HFF-Myc (cell line): Measurements from ENCODE around the gene TNIK.

ENCODE experiments used
- DNase-seq: peaks from one replicate; pipeline ENCODE4 v3.0.0-alpha.2; 2011; ENCODE audit warnings: low read depth; ENCODE audit errors: extremely low read depth
- H3K4me3 ChIP-seq: replicated peaks from 2 replicates; pipeline ENCODE4 v1.5.1; 2011; ENCODE audit warnings: low read depth, mild to moderate bottlenecking, control low read depth, low read length
- TF ChIP-seq, protein P1 (sequence below): IDR thresholded peaks from 2 replicates; pipeline ENCODE4 v1.5.1; 2012; ENCODE audit warnings: mild to moderate bottlenecking, low read depth, low read length, control low read depth; ENCODE audit errors: missing control alignments

The TNIK gene

DNA sequence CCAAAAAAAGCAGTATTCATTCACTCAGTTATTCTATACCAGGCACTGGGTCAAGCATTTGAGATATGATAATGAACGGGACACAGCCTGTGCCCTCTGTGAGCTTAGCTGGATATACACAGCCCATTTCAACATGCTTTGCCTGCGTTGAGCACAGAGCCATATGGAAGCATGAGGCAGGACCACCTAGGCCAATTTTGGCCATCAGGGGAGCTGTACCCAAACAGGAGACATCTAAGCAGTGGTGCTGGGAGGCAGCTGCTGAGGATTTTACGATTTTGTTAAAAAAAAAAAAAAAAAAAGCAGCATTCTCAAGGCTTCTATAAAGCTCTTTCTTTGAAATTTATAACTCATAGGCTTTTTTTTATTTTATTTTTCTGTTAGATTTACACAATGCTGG lies 346.5 kb downstream of the TNIK start:
- no peak overlapping the region for H3K4me3 ChIP-seq
- no peak for DNase-seq
- TF ChIP-seq, protein P1, sequence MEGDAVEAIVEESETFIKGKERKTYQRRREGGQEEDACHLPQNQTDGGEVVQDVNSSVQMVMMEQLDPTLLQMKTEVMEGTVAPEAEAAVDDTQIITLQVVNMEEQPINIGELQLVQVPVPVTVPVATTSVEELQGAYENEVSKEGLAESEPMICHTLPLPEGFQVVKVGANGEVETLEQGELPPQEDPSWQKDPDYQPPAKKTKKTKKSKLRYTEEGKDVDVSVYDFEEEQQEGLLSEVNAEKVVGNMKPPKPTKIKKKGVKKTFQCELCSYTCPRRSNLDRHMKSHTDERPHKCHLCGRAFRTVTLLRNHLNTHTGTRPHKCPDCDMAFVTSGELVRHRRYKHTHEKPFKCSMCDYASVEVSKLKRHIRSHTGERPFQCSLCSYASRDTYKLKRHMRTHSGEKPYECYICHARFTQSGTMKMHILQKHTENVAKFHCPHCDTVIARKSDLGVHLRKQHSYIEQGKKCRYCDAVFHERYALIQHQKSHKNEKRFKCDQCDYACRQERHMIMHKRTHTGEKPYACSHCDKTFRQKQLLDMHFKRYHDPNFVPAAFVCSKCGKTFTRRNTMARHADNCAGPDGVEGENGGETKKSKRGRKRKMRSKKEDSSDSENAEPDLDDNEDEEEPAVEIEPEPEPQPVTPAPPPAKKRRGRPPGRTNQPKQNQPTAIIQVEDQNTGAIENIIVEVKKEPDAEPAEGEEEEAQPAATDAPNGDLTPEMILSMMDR = no peak

DNA sequence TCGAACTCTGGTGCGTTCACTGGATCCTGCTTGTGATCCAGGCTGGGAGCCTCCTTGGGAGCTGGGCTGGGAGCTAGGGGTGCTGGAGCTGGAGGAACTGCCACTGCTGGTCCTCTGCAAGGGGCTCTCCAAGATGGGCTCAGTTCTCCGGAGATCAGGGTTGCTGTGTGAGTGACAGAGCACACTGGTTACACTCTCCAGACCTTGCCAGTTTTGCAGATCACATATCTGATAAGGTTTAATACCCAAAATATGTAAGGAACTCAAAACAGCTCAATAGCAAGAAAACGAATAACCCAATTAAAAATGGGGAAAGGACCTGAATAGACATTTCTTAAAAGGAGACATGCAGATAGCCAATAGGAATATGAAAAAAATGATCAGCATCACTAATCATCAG lies 349.5 kb downstream of the TNIK start:
- H3K4me3 ChIP-seq = no peak overlapping the region
- no peak for DNase-seq
- TF ChIP-seq, protein P1 = no peak

DNA sequence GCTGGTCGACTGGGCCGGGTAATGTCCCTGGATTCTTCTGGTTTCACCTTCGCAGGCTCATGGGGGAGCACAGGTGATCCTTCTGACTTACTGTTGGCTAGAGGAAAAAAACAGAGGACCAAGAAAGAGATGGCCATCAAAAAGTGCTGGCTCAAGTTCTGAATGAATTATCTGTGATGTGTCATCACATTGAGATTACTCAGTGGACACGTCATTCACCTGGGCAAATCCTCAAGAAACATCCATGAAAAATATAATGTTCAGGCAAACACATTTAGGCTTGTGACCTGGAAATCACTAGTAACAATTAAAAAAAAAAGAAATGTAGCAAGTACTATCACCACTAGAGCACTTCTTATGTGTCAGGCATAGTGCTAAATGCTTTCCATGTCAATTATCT lies 352.1 kb downstream of the TNIK start:
- TF ChIP-seq, protein P1 = no peak
- H3K4me3 ChIP-seq = no peak overlapping the region
- no peak for DNase-seq

DNA sequence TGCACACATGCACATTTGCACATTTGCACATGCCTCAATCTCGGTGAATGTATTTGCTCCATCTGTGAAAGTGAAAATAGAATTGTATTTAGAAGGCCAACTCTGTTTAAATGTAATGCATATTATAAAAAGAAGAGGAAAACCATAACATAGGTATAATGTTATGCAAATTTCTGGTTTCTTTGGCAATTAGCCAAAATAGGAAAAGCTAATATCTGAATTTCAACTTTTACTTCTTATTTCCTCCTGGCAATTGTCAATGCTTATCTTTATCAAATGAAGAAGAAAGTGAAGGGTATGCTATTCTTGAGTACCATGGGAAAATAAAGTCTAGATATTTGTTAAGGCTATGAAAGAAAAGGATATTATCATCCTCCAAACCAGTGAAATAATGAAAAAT lies 357.0 kb downstream of the TNIK start:
- TF ChIP-seq, protein P1 = no peak
- no peak overlapping the region for H3K4me3 ChIP-seq
- no peak for DNase-seq

DNA sequence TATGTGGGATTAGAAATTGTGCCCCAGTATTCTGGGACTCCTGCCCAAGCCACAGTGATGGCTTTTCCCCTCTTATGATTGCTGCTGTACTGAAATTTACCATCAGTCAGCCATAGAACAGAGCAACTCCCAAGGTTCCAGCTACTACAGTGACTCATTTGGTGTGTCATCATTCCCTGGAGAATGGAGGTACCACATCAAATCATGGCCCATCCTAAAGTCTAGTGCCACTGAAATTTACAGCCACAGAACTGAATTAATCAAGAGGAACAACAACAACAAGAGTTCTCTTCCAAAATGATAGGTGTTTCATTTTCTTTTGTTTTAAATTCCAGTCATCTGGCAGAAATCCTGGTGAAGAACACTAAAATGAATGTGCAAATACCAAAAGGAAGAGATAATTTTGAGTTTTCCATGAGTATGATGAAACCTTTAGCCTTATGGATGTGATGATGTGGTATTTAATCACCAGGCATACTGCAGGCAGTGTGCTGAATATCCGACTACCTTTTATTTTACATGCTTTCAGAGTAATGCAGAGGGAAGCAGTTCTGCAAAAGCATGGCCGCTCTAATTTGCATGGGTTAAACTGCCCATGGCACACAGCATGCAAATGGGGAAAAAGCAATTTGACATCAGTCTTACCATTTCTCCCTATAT lies 358.1 kb downstream of the TNIK start:
- no peak for DNase-seq
- TF ChIP-seq, protein P1 = no peak
- H3K4me3 ChIP-seq = no peak overlapping the region

DNA sequence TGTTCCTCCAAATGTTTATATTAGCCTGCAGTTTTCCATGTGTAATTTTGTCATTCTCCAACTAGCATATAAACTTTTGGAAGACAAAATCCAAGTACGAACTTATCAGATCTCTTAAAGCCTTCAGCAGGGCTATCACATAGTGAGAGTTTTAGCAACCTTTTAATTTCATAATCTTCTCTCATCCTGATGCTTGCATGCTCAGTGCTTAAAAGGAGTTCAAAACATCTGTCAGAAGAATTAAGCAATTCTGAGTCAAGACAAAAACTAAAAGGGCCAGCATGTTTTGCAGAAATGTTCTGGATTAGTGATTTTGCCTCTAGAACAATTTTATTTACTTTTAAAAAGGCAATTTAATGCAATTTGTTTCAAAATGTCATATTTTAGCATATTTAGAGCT lies 360.3 kb downstream of the TNIK start:
- no peak overlapping the region for H3K4me3 ChIP-seq
- TF ChIP-seq, protein P1 = no peak
- DNase-seq = no peak

DNA sequence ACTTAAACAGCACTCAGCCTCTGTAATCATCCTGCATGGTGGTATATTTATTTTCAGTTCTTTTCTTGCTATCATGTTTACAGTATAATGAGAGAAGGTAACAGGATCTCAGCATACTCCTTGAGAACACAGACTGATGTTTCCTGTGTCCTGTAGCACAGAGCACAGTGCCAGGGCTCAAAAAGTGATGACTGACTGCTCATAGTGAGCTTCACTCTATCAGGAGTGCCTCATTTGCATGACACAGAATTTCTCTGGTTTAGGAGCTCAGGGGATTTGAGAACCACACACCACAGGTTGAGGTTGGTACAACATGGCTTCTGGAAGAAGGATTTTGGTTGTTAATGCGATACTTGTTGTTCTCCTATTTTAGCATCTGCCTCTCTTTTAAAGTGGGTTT lies 365.1 kb downstream of the TNIK start:
- TF ChIP-seq, protein P1 = no peak
- no peak for DNase-seq
- no peak overlapping the region for H3K4me3 ChIP-seq
